Endothelial cell of umbilical vein (primary cell): ENCODE measurements around the gene PANX1. TPM values are rescaled to one million over a fixed set of nuclear protein-coding genes. Genes with fewer than 3 reads are reported as not detected.

Experiments used
- BruUV-seq: library from RNA; stranded (reverse); fragments of 400-500 nt; replicated peaks from 2 replicates; lab custom pipeline; 2021; lab: Mats Ljungman, UMichigan
- CTCF ChIA-PET: fragments of 300-600, 350-600 bp; sonication (Branson Sonifier 250); formaldehyde crosslinking; loops from one replicate; lab custom pipeline; 2021; ENCODE audit warnings: antibody characterized with exemption, inconsistent platforms; lab: Charles Lee
- POLR2A ChIA-PET: fragments of 300-600, 350-600 bp; sonication (Branson Sonifier 250); formaldehyde crosslinking; loops from one replicate; lab custom pipeline; 2021; ENCODE audit warnings: antibody characterized with exemption, inconsistent platforms; lab: Charles Lee
- DNase-seq: peaks from one replicate; pipeline ENCODE4 v3.0.0-alpha.2; 2011; ENCODE audit warnings: low read depth, low spot score
- FAIRE-seq: peaks from 2 replicates; lab custom pipeline; 2011; peaks lifted over from hg19 to GRCh38; lab: Jason Lieb, UNC
- H2AFZ ChIP-seq: 2 replicates; pipeline ENCODE4 v1.6.0; 2012; ENCODE audit warnings: low read depth, low read length, control low read depth, inconsistent platforms
- H3K27ac ChIP-seq: 2 replicates; pipeline ENCODE4 v1.5.1; 2011; ENCODE audit warnings: low read depth, mild to moderate bottlenecking, control low read depth, low read length, moderate library complexity; ENCODE audit not compliant: insufficient read depth
- H3K27me3 ChIP-seq, 2 experiments: 2 replicates each; pipeline versions ENCODE4 v1.6.0 to v1.6.1; 2011; ENCODE audit warnings: low read length in 2 of 2, mixed read lengths in 1 of 2; ENCODE audit not compliant: control insufficient read depth in 2 of 2, insufficient read depth in 2 of 2
- H3K36me3 ChIP-seq, 2 experiments: 2 replicates in 1 of 2; 3 replicates in 1 of 2; pipeline ENCODE4 v1.5.1; 2011; ENCODE audit warnings: low read length in 2 of 2, mild to moderate bottlenecking in 1 of 2, moderate library complexity in 1 of 2; ENCODE audit not compliant: control insufficient read depth in 2 of 2, insufficient read depth in 2 of 2; ENCODE audit errors: extremely low read depth in 1 of 2
- H3K4me1 ChIP-seq: 3 replicates; pipeline ENCODE4 v1.5.1; 2011; ENCODE audit warnings: mild to moderate bottlenecking, low read length; ENCODE audit not compliant: control insufficient read depth, insufficient read depth; ENCODE audit errors: extremely low read depth
- H3K4me2 ChIP-seq: 2 replicates; pipeline ENCODE4 v1.6.1; 2011; ENCODE audit warnings: low read length, control low read depth, mixed read lengths; ENCODE audit not compliant: insufficient read depth
- H3K4me3 ChIP-seq, 3 experiments: fragments of 200-600 bp in 1 of 3; sonication (generic), shearing (Covaris generic) in 1 of 3; replicated peaks in 1 of 3; 2 replicates each; pipeline ENCODE4 v1.5.1; 2011 to 2016; ENCODE audit warnings: control low read depth in 3 of 3, low read length in 3 of 3, mild to moderate bottlenecking in 2 of 3, inconsistent platforms in 1 of 3, low read depth in 1 of 3, moderate library complexity in 1 of 3; ENCODE audit not compliant: insufficient read depth in 1 of 3
- H3K79me2 ChIP-seq: 2 replicates; pipeline ENCODE4 v1.6.0; 2012; ENCODE audit warnings: low read length, inconsistent platforms; ENCODE audit not compliant: control insufficient read depth, insufficient read depth
- H3K9ac ChIP-seq: replicated peaks from 2 replicates; pipeline ENCODE3; 2011; ENCODE audit warnings: low read length, control low read depth; ENCODE audit not compliant: insufficient read depth; ENCODE audit errors: extremely low read depth
- H3K9me1 ChIP-seq: replicated peaks from 3 replicates; pipeline ENCODE4 v1.6.0; 2011; ENCODE audit warnings: mild to moderate bottlenecking, low read length; ENCODE audit not compliant: control insufficient read depth, insufficient read depth; ENCODE audit errors: extremely low read depth
- H3K9me3 ChIP-seq: replicated peaks from 2 replicates; pipeline ENCODE4 v1.5.1; 2012; ENCODE audit warnings: low read length, inconsistent platforms; ENCODE audit not compliant: control insufficient read depth, insufficient read depth
- H4K20me1 ChIP-seq: replicated peaks from 2 replicates; pipeline ENCODE3; 2011; ENCODE audit warnings: mild to moderate bottlenecking, low read length; ENCODE audit not compliant: control insufficient read depth, insufficient read depth; ENCODE audit errors: extremely low read depth
- EZH2 ChIP-seq: IDR thresholded peaks from 2 replicates; pipeline ENCODE4 v1.6.1; 2012; ENCODE audit warnings: borderline replicate concordance, low read depth, mild to moderate bottlenecking, moderate library complexity, low read length, inconsistent platforms; ENCODE audit not compliant: severe bottlenecking
- FOS ChIP-seq: IDR thresholded peaks from 2 replicates; pipeline ENCODE4 v1.6.1; 2011; ENCODE audit warnings: mild to moderate bottlenecking, low read length, moderate library complexity, borderline replicate concordance; ENCODE audit not compliant: insufficient read depth
- JUN ChIP-seq: IDR thresholded peaks from 2 replicates; pipeline ENCODE4 v1.6.1; 2011; ENCODE audit warnings: borderline replicate concordance, low read depth; ENCODE audit not compliant: insufficient read length, insufficient read depth
- MYC ChIP-seq: IDR thresholded peaks from one replicate; pipeline ENCODE4 v1.6.1; 2011; ENCODE audit warnings: mild to moderate bottlenecking, low read depth, low read length
- POLR2AphosphoS5 ChIP-seq: IDR thresholded peaks from 2 replicates; pipeline ENCODE4 v1.6.1; 2012; ENCODE audit warnings: low read depth, mild to moderate bottlenecking, control low read depth, low read length, moderate library complexity; ENCODE audit not compliant: insufficient read depth
- dilution Hi-C: fragments of 300-500 bp; cut with MboI; formaldehyde crosslinking; loops from one replicate; pipeline ENCODE4 v1.15.0; 2019; ENCODE audit warnings: low sequenced_read_pairs; ENCODE audit not compliant: extremely low pct_ligation_motif_present
- intact Hi-C: fragments of 100-400 bp; cut with micrococcal nuclease; formaldehyde crosslinking; loops from one replicate; pipeline ENCODE4 v1.10.0; 2022
- polyA plus RNA-seq, 4 experiments: library from polyadenylated mRNA; depleted of rRNA in 3 of 4; stranded (reverse) in 3 of 4; unstranded in 1 of 4; fragments of >200 nt; gene quantifications; 2 replicates each; pipeline versions ENCODE4 v1.2.1 to v1.2.3, GENCODE V29; 2011 to 2012; ENCODE audit warnings: missing spikeins in 1 of 4
- total RNA-seq: library from RNA; stranded (reverse); gene quantifications from 2 replicates; pipeline ENCODE4 v1.2.3, GENCODE V29; 2021
- TF ChIP-seq, protein P1 (sequence below): IDR thresholded peaks from 2 replicates; pipeline ENCODE4 v1.6.1; 2011; ENCODE audit not compliant: insufficient read depth, insufficient read length
- TF ChIP-seq, protein P2 (sequence below), 2 donors: IDR thresholded peaks; 1 replicate in 1 of 2; 2 replicates in 1 of 2; pipeline ENCODE4 v1.5.1; 2011; ENCODE audit warnings: low read length in 2 of 2, mild to moderate bottlenecking in 2 of 2, moderate library complexity in 2 of 2, control low read depth in 1 of 2, inconsistent platforms in 1 of 2, low read depth in 1 of 2; ENCODE audit not compliant: insufficient read depth in 1 of 2; ENCODE audit errors: extremely low read depth in 1 of 2

The PANX1 gene
- total and polyA plus RNA-seq, 2 donors (not counting 3 experiments of a cell fraction or from before 2014, with no cell fraction given) = 9.5 to 20.9 TPM

DNA sequence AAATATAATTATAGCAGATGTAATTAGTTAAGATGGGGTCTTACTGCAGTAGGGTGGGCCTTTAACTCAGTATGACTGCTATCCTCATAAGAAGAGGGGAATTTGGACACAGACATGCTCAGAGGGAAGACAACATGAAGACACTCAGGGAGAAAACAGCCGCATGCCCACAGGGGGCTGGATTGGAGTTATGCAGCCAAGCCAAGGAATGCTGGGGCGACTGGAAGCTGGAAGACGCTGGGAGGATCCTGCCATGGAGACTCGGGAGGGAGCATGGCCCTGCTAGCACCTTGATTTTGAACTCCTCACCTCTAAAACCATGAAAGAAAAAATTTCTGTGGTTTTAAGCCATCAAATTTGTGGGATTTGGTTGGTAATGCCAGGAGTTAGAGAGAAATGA is 40.9 kb downstream of the PANX1 start:
- dilution Hi-C loops (no loop called here), intact Hi-C loops (no loop called here)
- BruUV-seq = no TSS peak
- H3K4me2 ChIP-seq = no peak overlapping the region
- no peaks in the 10 kb centered on the region for H4K20me1 ChIP-seq
- no peaks in the 10 kb centered on the region for H3K36me3 ChIP-seq
- H3K4me3 ChIP-seq = no peak overlapping the region
- H3K9ac ChIP-seq = no peak overlapping the region
- H3K27ac ChIP-seq = no peak overlapping the region
- ChIA-PET CTCF (no interaction called here), POLR2A (no interaction called here)
- no peak for FAIRE-seq
- DNase-seq = no peak
- H3K79me2 ChIP-seq = peaks cover 37% of the 10 kb centered on the region
- H3K27me3 ChIP-seq = no peaks in the 10 kb centered on the region
- no peaks in the 10 kb centered on the region for H3K9me1 ChIP-seq
- no peak overlapping the region for H2AFZ ChIP-seq
- no peaks in the 10 kb centered on the region for H3K9me3 ChIP-seq
- TF ChIP-seq, protein P1, sequence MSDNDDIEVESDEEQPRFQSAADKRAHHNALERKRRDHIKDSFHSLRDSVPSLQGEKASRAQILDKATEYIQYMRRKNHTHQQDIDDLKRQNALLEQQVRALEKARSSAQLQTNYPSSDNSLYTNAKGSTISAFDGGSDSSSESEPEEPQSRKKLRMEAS = no peak
- TF ChIP-seq POLR2AphosphoS5 = no peak
- TF ChIP-seq EZH2 = no peak
- TF ChIP-seq JUN = no peak
- TF ChIP-seq MYC = no peak
- TF ChIP-seq, protein P2, sequence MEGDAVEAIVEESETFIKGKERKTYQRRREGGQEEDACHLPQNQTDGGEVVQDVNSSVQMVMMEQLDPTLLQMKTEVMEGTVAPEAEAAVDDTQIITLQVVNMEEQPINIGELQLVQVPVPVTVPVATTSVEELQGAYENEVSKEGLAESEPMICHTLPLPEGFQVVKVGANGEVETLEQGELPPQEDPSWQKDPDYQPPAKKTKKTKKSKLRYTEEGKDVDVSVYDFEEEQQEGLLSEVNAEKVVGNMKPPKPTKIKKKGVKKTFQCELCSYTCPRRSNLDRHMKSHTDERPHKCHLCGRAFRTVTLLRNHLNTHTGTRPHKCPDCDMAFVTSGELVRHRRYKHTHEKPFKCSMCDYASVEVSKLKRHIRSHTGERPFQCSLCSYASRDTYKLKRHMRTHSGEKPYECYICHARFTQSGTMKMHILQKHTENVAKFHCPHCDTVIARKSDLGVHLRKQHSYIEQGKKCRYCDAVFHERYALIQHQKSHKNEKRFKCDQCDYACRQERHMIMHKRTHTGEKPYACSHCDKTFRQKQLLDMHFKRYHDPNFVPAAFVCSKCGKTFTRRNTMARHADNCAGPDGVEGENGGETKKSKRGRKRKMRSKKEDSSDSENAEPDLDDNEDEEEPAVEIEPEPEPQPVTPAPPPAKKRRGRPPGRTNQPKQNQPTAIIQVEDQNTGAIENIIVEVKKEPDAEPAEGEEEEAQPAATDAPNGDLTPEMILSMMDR (IDR thresholded peaks at IDR 0.05; ENCODE audit: extremely low read depth in 1 of 2, insufficient read depth in 1 of 2, low read depth in 1 of 2, low read length in 2 of 2) = no peak
- TF ChIP-seq FOS = no peak
- H3K4me1 ChIP-seq = no peaks in the 10 kb centered on the region
